ENCODE results near the gene ERLEC1.

- TF ChIP-seq POLR2A (IDR thresholded peaks at IDR 0.05) (no peak), CTCF (IDR thresholded peaks at IDR 0.05) (no peak)
Measured at GRCh38 chr2:53753041-53753440, 33.8 kb upstream of the ERLEC1 start.

Measured in thyroid gland (tissue), 4 donors.